Uterus (tissue), 2 donors: Measurements from ENCODE around the gene ADARB1.

Experiments used
- POLR2A ChIP-seq, 2 donors: fragments of 450-650 bp; IDR thresholded peaks; one replicate each; pipeline ENCODE4 v1.6.1; 2016; ENCODE audit warnings: antibody characterized with exemption in 2 of 2, mild to moderate bottlenecking in 1 of 2, moderate library complexity in 1 of 2
- TF ChIP-seq, protein P1 (sequence below), 4 experiments: fragments of 200-600 bp in 2 of 4; fragments of 450-650 bp in 2 of 4; sonication (generic) in 2 of 4; IDR thresholded peaks; one replicate each; pipeline ENCODE4 v1.5.1; 2016 to 2019; ENCODE audit warnings: antibody characterized with exemption in 4 of 4, mild to moderate bottlenecking in 2 of 4, moderate library complexity in 1 of 4

GRCh38 chr21:45264912-45265515 is 190.6 kb downstream of the ADARB1 start:
- TF ChIP-seq, protein P1, sequence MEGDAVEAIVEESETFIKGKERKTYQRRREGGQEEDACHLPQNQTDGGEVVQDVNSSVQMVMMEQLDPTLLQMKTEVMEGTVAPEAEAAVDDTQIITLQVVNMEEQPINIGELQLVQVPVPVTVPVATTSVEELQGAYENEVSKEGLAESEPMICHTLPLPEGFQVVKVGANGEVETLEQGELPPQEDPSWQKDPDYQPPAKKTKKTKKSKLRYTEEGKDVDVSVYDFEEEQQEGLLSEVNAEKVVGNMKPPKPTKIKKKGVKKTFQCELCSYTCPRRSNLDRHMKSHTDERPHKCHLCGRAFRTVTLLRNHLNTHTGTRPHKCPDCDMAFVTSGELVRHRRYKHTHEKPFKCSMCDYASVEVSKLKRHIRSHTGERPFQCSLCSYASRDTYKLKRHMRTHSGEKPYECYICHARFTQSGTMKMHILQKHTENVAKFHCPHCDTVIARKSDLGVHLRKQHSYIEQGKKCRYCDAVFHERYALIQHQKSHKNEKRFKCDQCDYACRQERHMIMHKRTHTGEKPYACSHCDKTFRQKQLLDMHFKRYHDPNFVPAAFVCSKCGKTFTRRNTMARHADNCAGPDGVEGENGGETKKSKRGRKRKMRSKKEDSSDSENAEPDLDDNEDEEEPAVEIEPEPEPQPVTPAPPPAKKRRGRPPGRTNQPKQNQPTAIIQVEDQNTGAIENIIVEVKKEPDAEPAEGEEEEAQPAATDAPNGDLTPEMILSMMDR (IDR thresholded peaks at IDR 0.05), result no peak
- TF ChIP-seq POLR2A (IDR thresholded peaks at IDR 0.05), result no peak
